ENCODE results near the gene SASH3.

DNA sequence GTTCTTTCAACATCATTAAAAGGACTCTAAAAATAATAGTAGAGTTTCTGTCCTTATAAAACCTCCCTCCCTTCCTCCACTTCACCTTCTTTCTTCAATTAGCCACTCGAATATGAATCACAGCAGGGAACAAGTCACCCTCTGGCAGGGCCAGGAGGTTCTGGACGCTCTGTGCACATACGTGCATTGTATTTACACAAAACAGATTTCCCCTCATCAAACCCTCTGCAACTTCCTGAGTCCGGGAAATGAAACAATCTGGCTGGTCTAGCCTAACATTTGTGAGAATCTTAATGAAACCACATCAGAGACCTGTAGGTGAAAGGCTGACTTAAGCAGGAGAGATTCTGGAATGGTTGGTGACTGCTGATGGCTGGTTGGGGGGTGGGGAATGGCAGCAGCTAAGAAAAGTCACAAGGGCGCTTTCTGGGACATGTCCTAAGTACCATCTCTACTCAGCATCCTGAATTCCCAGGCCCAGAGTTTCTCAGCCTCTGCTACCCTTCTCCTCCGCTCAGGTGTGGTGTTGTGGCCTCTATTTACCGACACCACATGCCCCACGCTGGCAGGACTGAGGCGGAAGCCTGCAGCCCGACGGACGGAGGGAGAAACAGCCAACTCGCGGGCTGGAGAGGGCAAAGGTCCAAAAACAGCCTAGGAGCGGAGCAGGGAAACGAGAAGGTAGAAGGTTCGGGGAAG lies 62.9 kb downstream of the SASH3 start:
- TF ChIP-seq CTCF (IDR thresholded peaks at IDR 0.05; ENCODE audit: low read depth, low read length) (no peak), POLR2A (IDR thresholded peaks at IDR 0.05; ENCODE audit: extremely low read depth, insufficient read length) (no peak), MAX (IDR thresholded peaks at IDR 0.05; ENCODE audit: low read depth, low read length) (0 out of 2 replicates have a peak, but pooled peaks have one; percentile 10)
